Astrocyte of the hippocampus (primary cell): ENCODE measurements around the gene MAP3K21.

Experiments used
- DNase-seq: peaks from one replicate; pipeline ENCODE4 v3.0.0; 2011; ENCODE audit warnings: low read depth, low spot score

The MAP3K21 gene

DNA sequence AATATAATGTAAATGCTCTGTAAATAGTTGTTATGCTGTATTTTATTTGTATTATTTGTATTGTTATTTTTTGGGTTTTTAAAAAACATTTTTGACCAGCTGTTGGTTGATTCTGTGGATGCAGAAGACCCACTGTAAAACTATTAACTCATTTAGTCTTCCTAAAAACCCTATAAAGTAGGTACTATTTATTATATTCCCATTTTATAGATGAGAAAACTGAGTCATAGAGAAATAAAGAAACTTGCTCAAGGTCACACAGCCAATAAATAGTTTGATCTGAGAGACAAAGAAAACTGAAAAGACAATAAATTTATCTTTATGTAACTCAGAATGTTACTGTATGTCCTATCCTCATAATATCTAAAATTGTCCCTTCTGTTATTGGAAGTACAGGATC, 1.2 kb upstream of the MAP3K21 start:
- no peak for DNase-seq

DNA sequence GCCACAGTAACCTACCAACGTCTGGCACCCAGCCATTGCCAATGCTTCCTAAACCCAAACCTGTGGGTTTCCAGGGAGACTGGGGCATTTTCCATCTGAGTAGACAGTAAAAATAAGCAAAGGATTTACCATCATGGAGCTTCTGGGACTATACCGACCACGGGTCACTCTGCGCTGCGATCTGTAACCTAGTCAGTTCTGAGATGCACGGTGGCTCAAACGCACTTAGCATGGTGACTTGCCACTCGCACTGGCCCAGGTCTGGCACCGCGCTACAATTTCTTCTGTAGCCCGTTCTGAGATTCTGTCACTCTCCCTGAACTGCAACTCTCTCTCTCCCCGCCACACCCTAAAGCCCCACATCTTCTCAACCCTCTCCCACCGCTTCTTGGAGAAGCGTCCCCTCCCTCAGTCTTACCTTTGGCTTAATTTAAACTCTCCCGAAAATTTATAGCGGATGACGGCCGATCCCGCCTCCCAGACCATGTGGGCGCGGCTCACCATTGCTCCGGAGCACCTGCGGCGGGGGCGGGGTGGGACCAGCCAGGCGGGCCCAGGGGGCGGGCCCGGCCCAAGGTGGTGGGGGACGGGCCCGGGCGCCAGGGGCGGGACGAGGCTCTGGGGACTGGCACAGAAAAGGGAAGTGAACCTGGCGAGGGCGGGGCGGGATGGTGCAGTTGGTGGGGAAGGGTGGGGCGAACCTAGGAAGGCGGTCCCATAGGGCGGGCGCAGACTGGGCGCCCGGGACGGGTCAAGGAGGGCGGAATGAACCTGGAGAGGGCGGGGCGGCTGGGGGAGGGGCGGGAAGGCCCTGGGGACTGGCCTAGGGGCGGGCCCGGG, 493 bp upstream of the MAP3K21 start:
- peak; percentile 80 for DNase-seq

DNA sequence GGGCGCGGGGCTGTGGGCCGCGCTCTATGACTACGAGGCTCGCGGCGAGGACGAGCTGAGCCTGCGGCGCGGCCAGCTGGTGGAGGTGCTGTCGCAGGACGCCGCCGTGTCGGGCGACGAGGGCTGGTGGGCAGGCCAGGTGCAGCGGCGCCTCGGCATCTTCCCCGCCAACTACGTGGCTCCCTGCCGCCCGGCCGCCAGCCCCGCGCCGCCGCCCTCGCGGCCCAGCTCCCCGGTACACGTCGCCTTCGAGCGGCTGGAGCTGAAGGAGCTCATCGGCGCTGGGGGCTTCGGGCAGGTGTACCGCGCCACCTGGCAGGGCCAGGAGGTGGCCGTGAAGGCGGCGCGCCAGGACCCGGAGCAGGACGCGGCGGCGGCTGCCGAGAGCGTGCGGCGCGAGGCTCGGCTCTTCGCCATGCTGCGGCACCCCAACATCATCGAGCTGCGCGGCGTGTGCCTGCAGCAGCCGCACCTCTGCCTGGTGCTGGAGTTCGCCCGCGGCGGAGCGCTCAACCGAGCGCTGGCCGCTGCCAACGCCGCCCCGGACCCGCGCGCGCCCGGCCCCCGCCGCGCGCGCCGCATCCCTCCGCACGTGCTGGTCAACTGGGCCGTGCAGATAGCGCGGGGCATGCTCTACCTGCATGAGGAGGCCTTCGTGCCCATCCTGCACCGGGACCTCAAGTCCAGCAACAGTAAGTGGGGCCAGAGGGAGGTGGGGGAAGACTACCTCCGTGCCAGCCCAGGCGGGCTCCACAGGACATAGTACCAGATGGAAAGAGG, 808 bp downstream of the MAP3K21 start:
- peak; percentile 62 for DNase-seq

DNA sequence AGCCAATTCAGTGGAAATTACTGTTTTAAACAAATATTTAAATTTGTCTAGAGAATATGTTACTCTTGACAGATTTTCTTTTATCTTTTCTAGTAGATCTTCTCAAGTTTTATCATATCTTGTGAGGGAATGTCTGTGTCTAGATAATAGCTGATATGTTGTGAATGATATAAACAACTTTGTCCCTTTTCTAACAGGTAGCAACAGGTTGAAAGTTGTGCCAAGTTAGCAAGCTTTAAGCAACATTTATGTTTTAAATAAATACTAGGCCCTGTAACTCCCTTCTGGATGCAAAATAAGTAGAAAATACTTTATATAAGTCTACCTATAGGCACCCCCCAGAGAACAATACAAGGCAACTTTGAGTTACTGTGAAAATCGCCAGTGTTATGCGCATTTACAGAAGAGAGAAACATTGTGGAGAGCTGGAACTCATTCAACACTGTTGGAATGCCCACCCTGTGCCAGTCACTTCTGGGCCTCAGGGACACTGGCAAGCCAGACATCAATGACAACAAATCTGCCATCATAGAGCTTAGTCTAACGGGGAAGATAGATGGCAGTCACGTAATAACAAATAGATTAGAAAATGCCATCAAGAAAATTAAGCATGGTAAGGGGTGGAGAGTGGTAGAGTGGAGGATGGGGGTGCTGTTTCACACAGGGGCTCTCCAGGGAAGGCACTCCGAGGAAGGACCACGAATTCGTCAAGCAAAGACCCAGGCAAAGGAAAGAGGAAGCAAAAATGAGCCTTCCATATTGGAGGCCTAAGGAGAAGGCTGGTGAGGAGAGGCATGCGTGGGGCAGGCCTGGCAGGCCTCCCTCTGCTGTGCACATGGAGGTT, 4.4 kb downstream of the MAP3K21 start:
- DNase-seq = no peak

DNA sequence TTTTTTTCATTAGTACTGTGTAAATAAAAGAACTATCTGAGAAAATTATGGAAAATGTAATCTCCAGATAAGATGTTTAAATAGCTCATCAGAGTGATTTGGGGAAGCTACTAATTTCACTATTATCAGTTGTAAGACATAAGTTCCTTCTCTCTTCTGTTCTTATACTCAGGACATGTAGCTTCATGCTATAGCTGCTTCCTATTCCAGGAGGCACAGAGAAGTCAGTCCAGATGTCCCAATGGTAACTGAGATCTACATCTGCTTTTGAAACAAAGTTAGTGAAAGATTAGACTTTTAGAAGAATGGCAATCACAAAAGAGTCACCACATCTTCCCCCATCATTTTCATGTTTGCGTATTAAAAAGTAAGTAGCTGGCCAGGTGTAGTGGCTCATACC, 5.6 kb downstream of the MAP3K21 start:
- no peak for DNase-seq

DNA sequence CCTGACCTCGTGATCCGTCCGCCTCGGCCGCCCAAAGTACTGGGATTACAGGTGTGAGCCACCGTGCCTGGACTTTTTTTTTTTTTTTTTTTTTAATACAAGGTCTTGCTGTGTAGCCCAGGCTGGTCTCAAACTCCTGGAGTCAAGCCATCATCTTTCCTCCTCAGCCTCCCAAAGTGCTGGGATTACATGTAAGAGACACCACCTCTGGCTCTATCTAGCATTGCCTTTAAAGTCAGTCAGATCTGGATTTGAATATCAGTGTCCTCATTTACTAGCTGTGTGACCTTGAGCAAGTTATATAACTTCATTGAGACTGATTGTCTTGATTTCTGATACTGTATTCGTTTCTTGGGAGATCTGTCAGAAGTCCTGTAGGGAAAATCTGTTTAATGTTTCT, 6.6 kb downstream of the MAP3K21 start:
- DNase-seq = no peak

DNA sequence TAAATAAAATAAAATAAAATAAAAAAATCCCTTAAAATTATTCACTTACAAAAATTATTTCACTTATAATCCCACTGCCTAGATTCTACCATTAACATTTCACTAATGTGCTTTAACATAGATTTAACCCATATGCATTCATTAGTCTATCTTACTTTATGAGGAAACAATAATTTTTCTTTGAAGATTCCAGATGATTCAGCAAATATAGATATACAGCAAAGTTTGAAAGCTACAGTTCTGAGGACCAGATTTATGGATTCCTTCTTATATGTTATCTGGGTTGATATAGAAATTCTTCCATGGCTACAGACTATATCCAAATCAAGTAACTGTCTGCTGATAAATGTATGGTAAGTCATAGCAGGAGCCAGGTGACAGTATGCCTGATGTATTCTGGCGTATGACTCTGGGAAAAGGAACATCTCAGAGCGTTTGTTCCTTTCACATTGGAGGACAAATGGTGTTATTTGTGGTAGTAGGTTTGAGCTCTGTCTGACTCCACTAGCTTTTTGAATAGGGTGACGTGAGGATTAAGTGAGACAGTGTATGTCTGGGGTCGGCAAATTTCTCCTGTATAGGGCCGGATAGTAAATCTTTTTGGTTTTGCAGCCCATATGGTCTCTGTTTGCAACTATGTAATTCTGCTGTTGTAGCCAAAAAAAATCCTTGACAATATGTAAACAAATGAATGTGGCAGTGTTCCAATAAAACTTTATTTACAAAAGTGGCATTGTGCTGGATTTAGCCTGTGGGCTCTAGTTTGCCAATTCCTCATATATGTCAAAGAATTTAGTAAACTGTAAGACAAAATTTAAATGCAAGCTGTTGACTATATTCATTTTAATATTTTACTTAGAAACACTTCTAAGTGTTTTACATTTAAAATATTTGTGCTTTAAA, 9.3 kb downstream of the MAP3K21 start:
- DNase-seq = no peak

DNA sequence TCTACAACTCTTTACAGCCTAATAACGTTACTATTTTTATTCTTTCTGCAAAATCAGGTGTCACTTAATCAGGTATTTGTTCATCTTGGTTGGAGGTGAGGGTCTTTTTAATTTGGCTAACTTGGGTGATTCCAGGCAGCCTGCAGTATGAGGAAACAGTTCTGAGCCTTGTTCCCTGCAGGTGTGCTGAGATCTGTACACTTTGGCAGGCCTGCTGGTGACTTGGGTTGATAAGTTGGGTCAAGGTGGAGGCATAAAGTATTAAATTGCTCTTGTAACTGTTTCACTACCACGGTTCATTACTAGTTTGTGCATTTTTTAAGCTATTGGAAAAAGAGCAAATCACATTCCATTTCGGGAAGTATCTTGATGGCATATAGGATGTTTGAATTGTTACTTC, 10.0 kb downstream of the MAP3K21 start:
- no peak for DNase-seq

DNA sequence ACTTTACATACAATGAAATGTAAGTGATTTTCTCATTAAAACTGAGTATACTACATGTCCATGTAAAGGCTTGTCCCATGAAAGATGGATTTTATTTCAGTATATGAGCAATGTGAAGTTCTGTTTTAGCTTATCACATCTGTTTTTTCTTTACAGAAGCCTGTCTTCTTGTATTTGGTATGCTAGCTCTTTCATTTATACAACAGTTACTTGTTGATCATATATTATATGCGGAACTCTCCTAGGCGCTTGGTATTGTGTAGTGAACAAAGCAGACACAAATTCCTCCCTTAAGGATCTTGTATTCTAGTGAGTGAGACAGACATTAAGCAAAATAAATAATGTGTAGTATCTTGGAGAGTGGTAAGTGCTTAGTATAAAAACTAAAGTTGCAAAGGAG, 10.6 kb downstream of the MAP3K21 start:
- no peak for DNase-seq

DNA sequence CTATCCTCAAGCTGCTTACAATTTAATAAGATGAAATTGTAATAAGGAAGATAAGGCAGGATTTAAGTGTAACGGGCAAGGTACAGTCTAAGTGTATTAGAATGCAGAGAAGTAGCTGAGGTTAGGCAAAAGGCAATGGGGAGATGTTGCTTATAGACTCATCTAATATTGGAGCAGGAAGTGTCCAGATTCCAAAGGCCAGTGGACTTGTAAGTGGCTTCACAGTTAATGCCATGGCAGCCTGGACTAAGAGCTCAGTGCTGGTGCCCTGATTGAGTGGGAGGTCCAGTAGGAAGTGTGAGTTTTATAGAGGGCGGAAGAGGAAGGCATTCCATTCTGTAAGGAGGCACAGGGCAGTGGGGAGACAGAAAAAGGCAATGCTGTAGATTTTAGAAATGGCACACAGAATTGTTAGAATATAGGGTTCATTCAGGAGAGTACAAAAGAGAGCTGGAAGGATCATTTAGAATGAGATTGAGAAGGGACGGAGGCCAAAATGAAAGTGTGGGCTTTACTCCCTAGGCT, 12.6 kb downstream of the MAP3K21 start:
- DNase-seq = no peak

DNA sequence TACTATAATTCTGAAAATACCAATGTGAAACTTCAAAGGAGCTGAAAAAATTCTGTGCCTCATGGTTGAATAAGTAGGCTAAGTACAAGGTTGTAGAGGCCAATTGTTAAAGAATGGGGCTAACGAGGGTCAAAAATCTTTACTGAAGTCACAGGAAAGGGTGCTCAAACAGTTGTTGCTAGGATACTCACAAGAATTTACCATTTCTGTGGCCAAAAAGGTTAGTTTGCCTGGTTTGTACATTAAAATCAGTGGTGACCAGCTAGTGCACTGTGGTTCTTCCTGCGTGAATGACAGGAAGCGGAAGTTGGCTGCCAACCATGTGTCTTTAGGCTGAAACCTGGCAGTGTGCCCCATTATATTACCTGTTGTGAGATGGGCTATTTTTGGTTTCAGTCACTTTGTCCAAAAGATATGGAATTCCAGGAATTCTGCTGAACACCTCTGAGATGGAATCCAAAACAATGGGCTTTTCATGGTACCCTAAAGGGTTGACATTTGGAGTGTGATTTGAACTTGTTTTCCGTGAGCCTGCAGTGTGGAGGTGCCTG, 13.5 kb downstream of the MAP3K21 start:
- peak; percentile 35 for DNase-seq

DNA sequence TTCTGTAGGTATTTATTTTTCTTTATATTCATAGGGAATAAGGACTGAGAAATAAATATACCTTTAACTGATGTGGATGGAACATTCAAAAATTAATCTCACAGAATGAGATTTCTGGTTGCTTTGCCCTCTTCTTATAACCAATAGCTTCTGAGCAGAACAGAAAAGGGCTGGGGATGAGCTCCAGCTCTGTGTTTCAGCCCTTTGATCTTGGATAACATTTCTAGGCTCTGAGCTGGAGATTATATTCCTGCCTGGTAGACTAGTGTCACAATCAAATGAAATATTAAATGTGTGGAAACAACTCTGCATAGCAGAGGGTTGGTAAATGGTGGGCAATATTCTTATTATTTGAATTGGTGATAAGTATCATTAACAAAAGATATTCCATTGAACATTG, 14.6 kb downstream of the MAP3K21 start:
- DNase-seq = no peak

DNA sequence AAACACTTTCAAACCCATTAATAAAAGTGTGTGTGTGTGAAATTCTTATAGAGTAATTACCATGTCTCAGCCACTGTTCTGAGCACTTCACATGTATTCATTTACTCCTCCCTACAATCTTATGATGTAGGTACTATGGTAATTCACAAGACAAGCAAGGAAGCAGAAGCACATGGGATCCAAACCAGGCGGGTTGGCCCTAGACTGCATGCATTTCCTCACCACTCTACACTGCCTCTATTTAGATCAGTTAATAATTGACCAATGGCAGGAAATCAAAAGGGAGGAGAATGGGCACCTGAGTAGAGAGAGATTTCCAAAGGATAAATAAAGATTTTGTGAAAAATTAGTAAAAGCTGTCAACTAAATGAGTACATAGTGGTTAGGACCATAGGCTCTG, 15.7 kb downstream of the MAP3K21 start:
- no peak for DNase-seq

DNA sequence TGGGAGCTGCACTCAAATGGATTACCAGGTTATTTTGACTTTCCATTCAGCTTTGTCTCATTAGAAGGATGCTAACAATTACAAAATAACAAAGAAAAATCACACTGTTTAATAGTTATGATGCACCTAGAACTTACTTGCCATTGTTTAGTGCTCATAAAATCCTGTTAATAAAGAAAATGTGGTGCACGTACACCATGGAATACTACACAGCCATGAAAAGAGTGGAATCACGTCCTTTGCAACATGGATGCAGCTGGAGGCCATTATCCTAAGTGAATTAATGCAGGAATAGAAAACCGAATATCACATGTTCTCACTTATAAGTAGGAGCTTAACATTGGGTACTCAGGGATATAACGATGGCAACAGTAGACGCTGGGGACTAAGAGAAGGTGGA, 19.8 kb downstream of the MAP3K21 start:
- no peak for DNase-seq

DNA sequence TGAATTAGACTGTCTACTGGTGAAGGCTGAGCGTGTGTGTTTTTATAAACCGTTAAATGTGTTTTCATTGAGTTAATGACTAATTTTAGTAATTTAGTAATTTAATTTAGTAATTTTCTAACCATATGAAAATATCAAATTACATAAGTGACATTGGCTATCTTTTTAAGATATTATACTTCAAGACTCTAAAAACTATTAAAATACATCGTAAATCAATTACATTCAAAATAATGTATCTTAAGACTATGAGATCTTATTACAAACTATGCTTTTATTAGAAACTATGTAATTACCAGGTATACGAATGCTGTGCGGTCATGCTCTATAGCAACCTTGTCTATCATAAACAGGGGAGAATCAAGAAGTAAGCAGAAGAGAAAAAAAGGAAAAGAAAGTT, 21.6 kb downstream of the MAP3K21 start:
- DNase-seq = no peak

DNA sequence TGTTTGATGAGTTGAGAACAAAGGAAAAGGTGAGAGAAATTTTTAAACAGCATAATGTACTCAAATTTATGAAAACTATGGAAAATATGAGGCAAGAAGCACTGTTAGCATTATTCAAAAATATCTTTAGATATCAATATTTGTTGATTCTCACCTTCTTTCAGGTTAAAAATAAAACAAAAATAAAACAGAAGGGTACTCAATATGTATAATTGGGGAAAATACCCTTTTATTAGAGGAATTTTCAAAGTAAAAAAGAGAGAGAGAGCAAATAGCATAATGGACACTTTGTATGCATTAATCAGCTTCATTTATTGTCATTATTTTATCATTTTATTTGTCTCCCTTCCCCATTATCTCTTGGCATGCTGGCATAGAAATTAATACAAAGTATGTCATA, 27.5 kb downstream of the MAP3K21 start:
- no peak for DNase-seq

DNA sequence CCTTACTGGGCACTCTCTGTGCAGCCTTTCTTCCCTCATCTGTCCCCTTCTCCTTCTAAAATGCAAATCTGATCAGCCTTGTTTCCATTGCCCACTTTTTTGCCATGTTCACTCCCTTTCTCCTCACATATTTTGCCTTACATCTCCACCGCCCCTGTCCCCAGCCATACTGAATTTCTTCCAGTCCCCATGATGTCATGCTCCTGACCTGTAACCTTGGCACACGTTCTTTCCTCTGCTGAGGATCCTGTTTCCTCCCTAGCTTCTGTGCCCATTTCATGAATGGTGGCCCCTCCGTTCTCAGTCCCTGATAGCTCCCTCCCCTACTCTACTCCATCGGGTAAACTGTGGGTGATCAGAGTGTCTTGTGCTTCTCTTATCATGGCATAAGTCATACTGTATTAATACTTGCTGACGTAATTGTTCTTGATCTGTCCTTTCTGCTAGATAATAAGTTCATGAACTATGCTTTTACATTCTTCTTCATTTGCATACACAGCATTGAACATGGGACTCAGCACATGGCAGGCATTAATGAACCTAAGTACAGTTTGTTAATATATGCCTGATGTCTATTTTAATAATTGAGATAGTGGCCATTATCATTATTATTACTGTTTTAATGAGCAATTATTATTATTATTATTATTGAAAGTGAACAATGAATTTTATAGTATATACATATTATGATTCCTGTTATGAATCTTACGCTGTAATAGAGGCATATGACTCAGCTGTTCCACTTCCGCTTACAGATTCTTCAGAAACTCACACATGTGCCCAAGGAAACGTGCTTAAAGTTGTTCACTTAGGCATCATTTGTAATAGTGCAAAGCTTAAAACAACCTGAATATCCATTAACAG, 28.5 kb downstream of the MAP3K21 start:
- DNase-seq = no peak

DNA sequence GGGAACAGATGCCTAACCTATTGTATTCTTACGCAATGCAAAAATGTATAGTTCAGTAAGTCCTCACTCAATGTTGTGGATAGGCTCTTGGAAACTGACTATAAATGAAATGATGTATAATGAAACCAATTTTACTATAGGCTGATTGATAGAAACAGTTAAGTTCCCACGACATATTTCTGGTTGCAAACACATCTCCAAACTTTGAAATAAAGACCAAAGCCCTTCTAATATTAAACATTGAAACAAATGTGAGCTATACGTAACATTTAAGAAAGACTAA, 29.1 kb downstream of the MAP3K21 start:
- no peak for DNase-seq

DNA sequence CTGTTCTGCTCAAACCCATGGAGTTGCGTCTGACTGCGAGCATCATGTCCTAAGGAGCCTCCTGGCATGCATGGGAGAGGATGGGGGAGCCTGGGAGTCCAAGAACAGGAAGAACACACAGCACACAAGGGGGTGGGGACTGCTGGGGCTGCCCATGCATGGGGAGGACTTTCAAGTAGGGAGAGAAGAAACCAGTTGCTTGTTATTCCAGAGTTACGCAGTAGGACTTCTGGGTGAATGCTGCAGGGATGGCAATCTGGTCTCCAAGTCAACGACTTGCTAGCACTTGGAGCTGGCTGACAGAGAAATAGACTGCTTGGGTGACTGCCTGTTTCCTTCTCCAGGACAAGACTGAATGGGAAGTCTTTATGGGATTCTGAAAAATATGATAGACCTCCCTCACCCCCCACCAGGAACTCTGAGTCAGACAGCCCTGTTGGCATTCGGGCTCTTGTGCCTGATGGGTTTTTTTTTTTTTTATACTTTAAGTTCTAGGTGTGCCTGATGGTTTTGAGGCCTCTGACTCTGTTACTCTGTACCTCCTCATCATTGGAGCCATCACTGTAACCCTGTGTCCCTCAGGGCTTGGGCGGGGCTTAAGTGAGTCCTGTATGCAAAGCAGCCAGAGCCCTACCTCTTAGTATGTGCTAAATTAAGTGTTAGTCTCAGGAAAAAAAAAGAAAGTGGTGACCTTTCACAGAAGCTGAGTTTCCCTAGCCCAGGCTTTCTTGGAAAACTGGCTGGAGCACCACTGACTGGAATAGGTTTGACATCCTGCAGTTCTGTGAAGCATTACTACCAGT, 30.3 kb downstream of the MAP3K21 start:
- DNase-seq = peak; percentile 21
